ENCODE data around the gene SLC7A14.

SLC7A14 gene

DNA sequence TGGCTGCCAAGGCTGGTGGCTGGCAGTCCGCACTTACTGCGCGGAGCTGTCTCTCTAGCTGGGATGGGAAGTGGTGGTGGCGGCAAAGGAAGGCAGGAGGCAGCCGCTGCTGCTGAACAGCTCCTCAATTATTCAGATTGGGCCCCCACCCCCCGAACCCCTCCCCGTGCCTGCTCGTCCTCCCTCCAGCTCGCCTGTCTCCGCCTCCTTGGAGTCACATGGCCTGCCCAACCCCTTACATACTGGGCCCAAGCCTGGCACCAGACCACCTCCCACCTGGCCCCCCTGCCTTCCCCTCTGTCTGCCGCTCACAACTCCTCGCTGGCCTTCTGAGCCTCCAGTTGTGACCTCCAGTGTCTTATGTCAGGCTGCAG, at the start of gene SLC7A14:
SLC7A14 (minus strand) TSS at position 139 of the 374 bp plus-strand sequence. CDS start 59,139 bp downstream, outside the sequence.
- no peak for DNase-seq (ENCODE audit: low read depth in 2 of 2)

DNA sequence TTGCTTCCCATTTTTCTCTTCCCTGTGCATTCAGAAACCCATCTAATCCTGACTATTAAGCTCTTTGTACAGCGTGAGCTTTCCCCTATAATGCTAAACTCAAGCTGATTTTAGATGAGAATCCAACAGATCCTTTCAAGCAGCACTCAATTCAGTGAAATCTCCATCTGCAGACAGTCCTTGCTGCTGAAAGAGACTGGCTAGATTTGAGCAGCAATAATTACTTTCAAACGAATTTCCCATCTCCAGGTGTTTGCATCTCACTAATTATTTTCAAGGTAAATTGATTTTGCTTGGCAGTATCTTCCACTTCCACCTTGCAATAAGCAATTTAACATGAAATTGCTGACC, 49.5 kb upstream of the SLC7A14 start:
- no peak for DNase-seq (ENCODE audit: low read depth in 2 of 2)

DNA sequence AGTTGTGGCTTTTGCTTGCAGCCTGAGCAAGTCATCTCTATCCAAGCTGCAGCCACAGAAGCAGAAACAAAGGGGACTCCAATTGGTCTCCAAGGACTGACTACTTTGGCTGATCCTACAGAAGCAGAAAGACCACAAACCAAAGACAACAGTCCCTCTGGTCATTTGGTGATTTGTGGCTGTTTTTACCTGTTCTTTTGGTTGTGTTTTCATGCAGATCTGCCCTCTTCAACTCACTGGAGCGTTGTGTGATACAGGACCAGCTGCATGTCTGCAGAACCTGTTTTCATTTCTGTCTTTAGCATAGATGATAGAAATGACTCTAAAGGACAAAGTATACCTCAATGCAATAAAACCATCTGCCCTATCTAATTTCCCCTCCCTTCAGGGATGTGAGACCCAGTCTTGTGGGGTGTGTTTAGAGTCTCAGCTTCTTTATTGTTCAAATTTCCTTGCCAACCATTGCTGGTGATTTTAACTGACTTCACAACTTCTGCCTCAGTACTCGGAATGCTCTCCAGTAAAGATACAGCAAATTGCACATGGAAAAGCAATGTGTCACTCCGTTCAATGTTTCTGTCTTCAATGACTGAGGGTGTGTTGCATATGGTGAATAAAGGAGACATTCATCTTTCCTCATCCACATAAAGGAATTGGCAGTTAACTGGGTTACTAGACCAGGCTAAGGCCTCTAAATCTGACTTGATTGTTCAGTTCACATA, 48.9 kb upstream of the SLC7A14 start:
- DNase-seq (ENCODE audit: low read depth in 2 of 2): no peak

DNA sequence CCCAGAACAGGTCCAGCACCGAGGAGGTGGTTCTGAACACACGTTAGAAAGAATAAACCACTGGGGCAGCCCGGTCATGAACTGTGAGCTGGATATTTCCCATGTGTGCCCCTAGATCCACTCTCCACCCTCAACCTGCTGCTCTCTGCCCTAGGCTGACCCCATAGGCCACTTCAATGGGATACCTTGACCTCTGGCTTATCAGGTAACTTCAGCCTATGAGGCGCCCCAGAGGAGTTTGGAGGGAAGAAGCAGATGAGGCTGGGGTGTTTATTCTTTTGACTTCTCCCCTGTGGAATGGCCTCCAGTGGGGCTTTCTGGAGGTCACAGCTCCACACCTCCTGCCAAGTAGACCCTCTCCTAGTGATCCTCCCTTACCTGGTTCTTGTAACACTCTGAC, 47.7 kb upstream of the SLC7A14 start:
- DNase-seq (ENCODE audit: low read depth in 2 of 2): no peak

DNA sequence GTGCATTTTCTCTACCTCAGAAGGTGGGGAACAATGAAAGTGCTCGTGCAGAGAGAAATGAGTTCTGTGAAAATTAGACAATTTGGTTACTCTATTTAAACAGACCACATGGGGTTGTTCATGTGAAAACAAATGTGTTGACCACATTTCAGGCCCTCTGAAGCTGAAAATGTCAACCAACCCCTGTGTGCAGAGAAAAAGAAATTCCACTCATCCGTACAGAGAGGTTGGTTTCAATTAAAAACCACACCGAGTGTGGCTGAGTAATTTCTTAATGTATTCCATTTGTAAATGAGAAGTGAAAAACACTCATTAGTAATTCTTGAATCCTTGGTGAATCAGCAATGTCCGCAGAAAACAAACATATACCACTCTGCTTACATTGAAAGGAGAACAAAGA, 46.9 kb upstream of the SLC7A14 start:
- no peak for DNase-seq (ENCODE audit: low read depth in 2 of 2)

DNA sequence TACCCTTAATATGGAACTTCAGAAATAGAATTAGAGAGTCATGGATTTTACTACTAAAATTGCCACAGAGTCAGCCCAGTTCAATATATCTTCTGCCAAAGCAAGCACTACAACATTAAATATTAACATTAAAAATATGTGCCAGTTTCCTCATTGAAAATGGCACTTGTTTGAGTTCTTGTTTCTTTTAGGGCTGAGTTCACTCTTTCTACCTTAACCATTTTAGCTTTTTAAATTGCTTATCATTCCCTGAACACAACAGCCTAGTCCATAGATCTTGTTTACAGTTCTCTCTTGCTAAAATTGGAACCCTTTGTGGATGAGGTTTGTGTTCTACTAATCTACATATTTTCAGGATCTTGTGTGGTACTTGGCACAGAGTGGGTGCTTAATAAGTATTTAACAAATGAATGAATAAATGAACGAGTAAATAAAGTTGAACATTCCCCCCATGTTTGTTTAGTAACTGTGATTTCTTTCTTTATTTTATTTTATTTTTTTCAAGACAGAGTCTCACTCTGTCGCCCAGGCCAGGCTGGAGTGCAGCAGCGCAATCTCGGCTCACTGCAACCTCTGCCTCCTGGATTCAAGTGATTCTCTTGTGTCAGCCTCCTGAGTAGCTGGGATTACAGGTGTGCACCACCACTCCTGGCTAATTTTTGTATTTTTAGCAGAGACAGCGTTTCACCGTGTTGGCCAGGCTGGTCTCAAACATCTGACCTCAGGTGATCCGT, 46.0 kb upstream of the SLC7A14 start:
- DNase-seq (ENCODE audit: low read depth in 2 of 2): no peak

- DNase-seq (ENCODE audit: low read depth in 2 of 2): no peak
Observed at GRCh38 chr3:170623524-170623923, 37.6 kb upstream of the SLC7A14 start.

DNA sequence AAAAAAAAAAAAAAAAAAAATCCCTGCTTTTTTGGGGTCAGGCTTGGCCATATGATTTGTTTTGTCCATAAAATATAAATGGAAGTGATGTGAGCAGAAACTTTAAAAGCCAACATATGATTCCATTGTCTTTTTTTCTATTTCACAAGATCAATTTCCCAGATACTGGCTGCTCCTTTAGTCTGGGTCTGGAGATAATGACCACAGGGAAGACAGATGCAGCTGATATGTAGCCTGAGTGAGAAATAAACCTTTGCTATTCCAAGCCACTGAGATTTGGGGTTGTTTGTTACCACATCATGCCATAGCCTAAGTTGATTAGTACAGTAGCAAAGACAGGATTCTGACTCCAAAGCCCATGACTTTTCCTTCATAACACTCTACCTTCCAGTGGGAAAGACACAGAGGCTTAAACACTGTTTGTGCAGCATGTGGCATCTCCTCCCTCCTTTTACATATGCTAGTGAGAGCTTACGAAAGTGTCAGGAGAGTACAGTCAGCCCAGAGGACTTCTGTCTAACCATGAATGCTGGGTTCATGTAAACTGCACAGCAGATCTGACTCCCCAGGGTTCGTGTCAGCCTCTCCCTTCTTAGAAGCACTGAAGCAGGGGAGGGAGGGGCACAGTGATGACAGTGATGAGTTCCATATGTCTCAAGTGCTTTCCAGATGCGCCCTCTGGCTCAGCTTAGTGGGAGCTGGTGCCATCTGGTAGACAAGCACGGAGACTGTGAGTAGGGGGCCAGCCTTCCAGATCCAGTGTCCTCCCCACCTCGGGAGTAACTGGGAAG, 36.7 kb upstream of the SLC7A14 start:
- no peak for DNase-seq (ENCODE audit: low read depth in 2 of 2)

DNA sequence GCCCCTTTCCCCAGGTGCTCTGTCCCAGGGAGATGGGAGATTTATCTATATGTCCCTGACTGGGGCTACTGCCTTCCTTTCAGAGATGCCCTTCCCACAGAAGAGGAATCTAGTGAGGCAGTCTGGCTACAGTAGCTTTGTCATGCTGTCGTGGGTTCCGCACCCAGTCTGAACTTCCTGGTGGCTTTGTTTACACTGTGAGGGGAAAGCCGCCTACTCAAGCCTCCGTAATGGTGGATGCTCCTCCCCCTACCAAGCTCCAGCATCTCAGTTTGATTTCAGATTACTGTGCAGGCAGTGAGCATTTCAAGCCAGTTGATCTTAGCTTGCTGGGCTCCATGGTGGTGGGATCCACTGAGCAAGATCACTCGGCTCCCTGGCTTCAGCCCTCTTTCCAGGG, 35.4 kb upstream of the SLC7A14 start:
- no peak for DNase-seq (ENCODE audit: low read depth in 2 of 2)

DNA sequence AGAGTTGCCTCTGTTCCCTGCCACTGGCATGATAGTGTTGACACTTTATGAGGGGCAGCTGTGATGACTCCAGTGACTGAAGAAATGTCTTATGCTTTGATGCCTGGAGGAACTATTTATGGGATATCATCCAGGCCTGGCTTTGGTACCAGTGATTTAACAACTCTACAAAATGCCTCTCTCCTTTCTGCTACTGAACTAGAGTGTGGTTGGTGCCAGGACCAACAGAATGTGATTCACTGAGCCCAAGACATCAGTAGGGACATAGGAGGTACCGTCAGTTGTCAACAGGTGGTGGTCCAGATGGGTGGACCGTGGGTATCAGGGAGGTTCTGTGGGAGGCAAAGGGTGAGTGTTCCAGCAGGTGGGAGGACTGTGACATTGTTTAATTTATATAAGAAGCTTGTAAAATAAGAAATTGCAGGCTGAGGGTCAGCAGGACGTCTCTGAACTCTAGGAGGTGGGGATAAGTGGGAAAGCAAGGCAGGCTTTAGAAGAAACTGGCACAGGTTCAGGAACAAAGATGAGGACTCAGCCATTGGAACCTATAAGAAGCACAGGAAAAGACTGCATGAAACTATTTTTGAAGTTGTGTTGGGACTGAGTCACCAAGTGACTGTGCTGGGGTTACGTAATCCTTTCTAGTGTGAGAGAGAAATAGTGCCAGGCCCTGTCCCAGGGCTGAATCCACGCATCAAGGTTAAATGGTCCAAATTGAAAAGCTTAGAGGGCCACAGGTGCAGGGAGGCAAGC, 28.5 kb upstream of the SLC7A14 start:
- DNase-seq (ENCODE audit: low read depth in 2 of 2): no peak

- DNase-seq (ENCODE audit: low read depth in 2 of 2): no peak
Observed at GRCh38 chr3:170611751-170612150, 25.9 kb upstream of the SLC7A14 start.

- no peak for DNase-seq (ENCODE audit: low read depth in 2 of 2)
Observed at GRCh38 chr3:170610321-170610884, 24.5 kb upstream of the SLC7A14 start.

DNA sequence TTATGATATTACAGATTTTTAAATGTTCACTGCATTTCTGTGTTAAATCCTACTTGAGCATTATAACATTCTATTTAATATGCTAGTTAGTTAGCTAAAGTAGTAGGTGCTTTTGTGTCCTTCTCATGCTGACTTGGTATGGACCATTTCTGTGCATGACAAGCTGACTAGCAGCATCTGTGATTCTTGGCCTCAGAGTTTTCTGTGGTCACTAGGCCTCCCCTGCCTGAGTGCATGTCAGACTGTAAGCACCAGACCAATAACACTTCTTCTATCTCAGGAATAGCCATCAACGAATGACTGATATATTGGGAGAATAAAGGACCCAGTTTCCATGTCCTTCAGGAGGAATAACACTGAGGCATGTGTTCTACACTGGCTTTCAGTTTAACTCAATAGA, 22.6 kb upstream of the SLC7A14 start:
- no peak for DNase-seq (ENCODE audit: low read depth in 2 of 2)

- no peak for DNase-seq (ENCODE audit: low read depth in 2 of 2)
Observed at GRCh38 chr3:170606675-170607074, 20.8 kb upstream of the SLC7A14 start.

GRCh38 chr3:170605490-170605889, 19.6 kb upstream of the SLC7A14 start:
- DNase-seq (ENCODE audit: low read depth in 2 of 2): no peak

- no peak for DNase-seq (ENCODE audit: low read depth in 2 of 2)
Observed at GRCh38 chr3:170603770-170604510, 18.1 kb upstream of the SLC7A14 start.

DNA sequence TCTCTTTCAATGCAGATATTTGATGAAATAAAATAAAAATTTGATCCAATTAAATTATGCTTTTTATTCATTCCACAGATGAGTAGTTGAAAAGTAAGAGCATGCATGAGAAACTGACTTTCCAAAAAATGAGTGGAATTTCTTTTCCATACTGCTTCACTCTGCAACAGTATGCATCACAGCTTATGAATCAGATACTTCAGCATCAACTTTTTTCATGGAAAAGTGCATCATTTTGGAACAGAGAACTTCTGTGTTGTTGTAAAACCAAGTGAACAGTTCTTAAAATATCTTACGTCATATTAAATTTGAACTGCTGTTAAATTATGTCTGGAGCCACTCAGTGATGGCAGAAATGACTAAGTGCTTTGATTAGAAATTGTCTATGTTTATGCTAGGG, 16.7 kb upstream of the SLC7A14 start:
- DNase-seq (ENCODE audit: low read depth in 2 of 2): no peak

- DNase-seq (ENCODE audit: low read depth in 2 of 2): no peak
Observed at GRCh38 chr3:170600005-170600624, 14.2 kb upstream of the SLC7A14 start.

- DNase-seq (ENCODE audit: low read depth in 2 of 2): no peak
Observed at GRCh38 chr3:170599091-170599490, 13.2 kb upstream of the SLC7A14 start.

DNA sequence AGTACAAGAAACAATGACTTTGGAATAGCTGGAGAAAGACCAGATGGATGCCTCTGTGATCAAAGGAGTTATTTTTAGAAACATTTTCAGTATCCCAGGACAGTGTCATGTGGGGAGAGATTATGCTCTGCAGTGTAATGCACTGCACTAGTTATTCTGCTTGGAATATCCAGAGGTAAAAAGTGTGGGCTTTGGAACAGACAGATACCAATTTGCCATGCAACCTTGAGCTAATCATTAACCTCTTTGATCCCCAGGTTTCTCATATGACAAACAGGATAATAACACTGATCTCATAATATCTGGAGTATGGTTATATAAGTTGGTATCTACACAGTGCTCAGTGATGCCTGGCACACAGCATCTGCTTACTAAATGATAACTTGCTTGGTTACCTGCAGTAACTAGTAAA, 12.2 kb upstream of the SLC7A14 start:
- DNase-seq (ENCODE audit: low read depth in 2 of 2): no peak

- DNase-seq (ENCODE audit: low read depth in 2 of 2): no peak
Observed at GRCh38 chr3:170594528-170594927, 8.7 kb upstream of the SLC7A14 start.
